Esophagus squamous epithelium (tissue), 4 donors: ENCODE measurements around the gene CCL15.

Experiments used
- CTCF ChIP-seq, 6 experiments: fragments of 450-650 bp in 4 of 6; fragments of 200-600 bp in 2 of 6; sonication (generic) in 2 of 6; IDR thresholded peaks; one replicate each; pipeline ENCODE4 v1.5.1; 2016 to 2019; ENCODE audit warnings: antibody characterized with exemption in 6 of 6, mild to moderate bottlenecking in 4 of 6, moderate library complexity in 4 of 6
- POLR2A ChIP-seq, 4 donors: fragments of 450-650 bp; IDR thresholded peaks; one replicate each; pipeline ENCODE4 v1.6.1; 2017; ENCODE audit warnings: antibody characterized with exemption in 4 of 4, mild to moderate bottlenecking in 4 of 4, moderate library complexity in 3 of 4

GRCh38 chr17:36011201-36011600 lies 9.8 kb upstream of the CCL15 start:
- TF ChIP-seq CTCF (IDR thresholded peaks at IDR 0.05): no peak
- TF ChIP-seq POLR2A (IDR thresholded peaks at IDR 0.05): no peak
